Gastroesophageal sphincter (tissue), 3 donors: ENCODE measurements around the gene TULP1.

Source experiments
- POLR2A ChIP-seq, 2 donors: fragments of 450-650 bp; IDR thresholded peaks; one replicate each; pipeline ENCODE4 v1.6.1; 2017; ENCODE audit warnings: antibody characterized with exemption in 2 of 2, mild to moderate bottlenecking in 2 of 2, moderate library complexity in 1 of 2
- POLR2AphosphoS5 ChIP-seq: sonication (generic); formaldehyde crosslinking; IDR thresholded peaks from one replicate; pipeline ENCODE4 v1.6.1; 2017; ENCODE audit warnings: antibody characterized with exemption
- TF ChIP-seq, protein P1 (sequence below), 4 experiments: fragments of 200-600 bp in 2 of 4; fragments of 450-650 bp in 2 of 4; sonication (generic) in 1 of 4; IDR thresholded peaks; one replicate each; pipeline ENCODE4 v1.5.1; 2017 to 2019; ENCODE audit warnings: antibody characterized with exemption in 4 of 4, mild to moderate bottlenecking in 2 of 4, moderate library complexity in 2 of 4

DNA sequence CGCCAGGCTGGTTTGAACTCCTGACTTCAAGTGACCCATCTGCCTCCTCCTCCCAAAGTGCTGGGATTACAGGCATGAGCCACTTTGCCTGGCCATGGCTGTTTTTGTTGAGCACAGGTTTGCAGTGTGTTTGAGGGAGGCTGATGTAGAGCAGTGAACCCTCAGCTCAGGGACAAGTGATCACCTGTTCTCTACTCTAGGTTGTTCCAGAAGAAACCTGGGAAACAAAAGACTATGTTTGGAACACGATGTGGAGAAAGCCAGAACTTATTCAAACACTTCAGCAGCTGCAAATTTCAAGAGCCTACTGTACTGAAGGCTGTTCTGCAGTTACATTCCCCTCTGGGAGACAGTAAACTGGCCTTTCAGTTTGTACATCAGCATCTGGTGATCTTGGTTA, 4.7 kb downstream of the TULP1 start:
- TF ChIP-seq, protein P1, sequence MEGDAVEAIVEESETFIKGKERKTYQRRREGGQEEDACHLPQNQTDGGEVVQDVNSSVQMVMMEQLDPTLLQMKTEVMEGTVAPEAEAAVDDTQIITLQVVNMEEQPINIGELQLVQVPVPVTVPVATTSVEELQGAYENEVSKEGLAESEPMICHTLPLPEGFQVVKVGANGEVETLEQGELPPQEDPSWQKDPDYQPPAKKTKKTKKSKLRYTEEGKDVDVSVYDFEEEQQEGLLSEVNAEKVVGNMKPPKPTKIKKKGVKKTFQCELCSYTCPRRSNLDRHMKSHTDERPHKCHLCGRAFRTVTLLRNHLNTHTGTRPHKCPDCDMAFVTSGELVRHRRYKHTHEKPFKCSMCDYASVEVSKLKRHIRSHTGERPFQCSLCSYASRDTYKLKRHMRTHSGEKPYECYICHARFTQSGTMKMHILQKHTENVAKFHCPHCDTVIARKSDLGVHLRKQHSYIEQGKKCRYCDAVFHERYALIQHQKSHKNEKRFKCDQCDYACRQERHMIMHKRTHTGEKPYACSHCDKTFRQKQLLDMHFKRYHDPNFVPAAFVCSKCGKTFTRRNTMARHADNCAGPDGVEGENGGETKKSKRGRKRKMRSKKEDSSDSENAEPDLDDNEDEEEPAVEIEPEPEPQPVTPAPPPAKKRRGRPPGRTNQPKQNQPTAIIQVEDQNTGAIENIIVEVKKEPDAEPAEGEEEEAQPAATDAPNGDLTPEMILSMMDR (IDR thresholded peaks at IDR 0.05) = no peak
- TF ChIP-seq POLR2A (IDR thresholded peaks at IDR 0.05) (no peak), POLR2AphosphoS5 (no peak)
